Amniotic stem cell (primary cell): ENCODE measurements around the gene FFAR3.
A peak's percentile ranks its signal among the peaks of the same experiment; 100 is the strongest.
"Not testable (repeated sequence)": the region's sequence is repeated elsewhere in the genome, so short reads cannot be mapped to it uniquely, and the experiment has no call there.

Source experiments
- DNase-seq: peaks from one replicate; lab custom pipeline; 2025; lab: John Stamatoyannopoulos, UW

Gene FFAR3

DNA sequence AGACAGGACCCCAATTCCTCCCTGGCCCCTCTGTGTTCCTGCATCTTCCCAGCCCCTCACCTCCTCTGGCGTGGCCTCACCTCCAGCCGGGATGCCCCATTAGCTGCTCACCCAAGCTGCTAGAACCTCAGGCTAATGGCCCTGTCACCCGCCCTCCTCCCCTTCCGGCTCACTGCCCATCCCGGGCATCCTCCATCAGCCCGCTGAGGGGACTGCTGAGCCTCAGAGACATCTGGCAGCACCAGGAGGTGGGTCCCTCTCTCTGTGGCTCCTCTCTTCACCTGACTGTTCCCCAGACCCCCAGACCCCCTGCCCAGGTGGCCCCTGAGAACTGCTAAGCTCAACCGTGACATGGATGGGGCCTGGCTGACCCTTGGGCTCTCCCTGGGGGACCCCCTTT is 7.7 kb upstream of the FFAR3 start:
- no peak for DNase-seq

GRCh38 chr19:35351411-35352176 is 6.7 kb upstream of the FFAR3 start:
- DNase-seq, result no peak

DNA sequence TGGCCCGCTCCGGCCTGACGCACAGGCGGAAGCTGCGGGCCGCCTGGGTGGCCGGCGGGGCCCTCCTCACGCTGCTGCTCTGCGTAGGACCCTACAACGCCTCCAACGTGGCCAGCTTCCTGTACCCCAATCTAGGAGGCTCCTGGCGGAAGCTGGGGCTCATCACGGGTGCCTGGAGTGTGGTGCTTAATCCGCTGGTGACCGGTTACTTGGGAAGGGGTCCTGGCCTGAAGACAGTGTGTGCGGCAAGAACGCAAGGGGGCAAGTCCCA is 6.1 kb upstream of the FFAR3 start:
- DNase-seq, result no peak

GRCh38 chr19:35352448-35353304 is 5.6 kb upstream of the FFAR3 start:
- peak; percentile 49 for DNase-seq

GRCh38 chr19:35353635-35354034 is 4.6 kb upstream of the FFAR3 start:
- DNase-seq, result no peak

- DNase-seq, result no peak
Observed at GRCh38 chr19:35354898-35355297, 3.4 kb upstream of the FFAR3 start.

DNA sequence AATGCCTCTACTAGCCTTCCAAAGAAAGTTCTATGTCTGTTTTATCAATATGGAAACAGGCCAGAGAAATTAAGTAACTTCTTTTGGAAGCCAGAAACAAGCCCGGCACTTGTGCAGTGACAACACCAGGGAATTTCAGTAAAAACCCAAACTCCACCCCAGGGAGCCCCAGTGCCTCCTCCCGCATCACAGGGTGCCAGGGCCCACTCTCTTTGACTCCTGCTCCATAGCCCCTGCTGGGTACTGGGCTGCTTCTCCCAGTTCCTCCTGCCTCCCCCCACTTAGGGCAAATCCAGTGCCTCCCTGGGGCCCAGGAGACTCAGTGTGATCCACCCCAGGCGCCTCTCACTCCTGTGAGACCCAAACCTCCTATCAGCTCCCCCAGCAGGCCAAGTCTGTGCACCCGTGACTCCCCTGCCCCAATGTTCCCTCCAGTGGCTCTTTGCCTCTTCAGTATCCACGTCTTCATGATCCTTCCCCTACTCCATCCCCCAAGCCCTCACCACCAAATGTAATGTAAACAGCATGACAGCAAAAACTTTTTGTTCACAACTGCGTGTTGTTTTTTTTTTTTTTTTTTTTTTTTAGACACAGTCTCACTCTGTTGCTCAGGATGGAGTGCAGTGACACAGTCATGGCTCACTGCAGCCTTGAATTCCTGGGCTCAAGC is 2.3 kb upstream of the FFAR3 start:
- DNase-seq, result no peak

DNA sequence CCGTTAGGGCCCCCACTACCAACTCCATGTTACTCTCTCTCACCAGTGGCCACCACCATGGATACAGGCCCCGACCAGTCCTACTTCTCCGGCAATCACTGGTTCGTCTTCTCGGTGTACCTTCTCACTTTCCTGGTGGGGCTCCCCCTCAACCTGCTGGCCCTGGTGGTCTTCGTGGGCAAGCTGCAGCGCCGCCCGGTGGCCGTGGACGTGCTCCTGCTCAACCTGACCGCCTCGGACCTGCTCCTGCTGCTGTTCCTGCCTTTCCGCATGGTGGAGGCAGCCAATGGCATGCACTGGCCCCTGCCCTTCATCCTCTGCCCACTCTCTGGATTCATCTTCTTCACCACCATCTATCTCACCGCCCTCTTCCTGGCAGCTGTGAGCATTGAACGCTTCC is 574 bp downstream of the FFAR3 start:
- DNase-seq, result not testable (repeated sequence)

- DNase-seq, result not testable (repeated sequence)
Observed at GRCh38 chr19:35359395-35359794, 1.1 kb downstream of the FFAR3 start.

GRCh38 chr19:35360081-35360480 is 1.8 kb downstream of the FFAR3 start:
- not testable (repeated sequence) for DNase-seq

- DNase-seq, result no peak
Observed at GRCh38 chr19:35360880-35361420, 2.7 kb downstream of the FFAR3 start.

DNA sequence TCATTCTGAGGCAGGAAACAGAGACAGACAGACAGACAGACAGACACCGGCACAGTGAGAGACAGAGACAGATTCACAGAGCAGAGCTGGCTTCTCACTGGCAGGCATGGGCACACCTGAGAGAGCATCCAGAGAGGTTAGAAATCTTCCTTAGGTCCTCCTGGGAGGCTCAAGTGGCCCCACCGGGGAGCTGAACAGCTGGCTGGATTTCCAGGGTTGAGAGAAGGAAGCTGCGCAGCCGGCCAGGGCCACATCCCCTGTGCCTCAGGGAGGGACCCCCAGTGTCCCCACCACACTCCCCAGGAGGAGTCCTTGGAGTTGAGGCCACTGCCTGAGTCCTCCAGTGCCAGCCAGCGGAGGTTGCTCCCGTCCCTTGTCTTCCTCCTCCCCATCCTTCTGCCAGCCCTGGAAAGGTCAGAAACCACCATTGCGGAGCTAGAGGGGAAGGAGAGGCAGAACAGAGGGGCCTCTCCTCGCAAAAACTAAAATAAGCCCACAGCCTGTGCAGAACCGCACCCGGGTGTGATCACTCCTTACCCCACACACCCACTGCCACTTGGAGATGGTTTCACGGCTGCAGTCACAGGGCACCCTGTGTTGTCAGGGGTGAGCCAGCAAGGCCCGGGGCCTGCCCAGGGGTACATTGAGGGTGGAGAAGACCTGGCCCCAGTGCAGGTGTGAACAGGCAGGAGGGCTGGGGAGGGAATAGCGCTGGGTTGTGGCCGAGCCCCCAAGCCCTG is 4.2 kb downstream of the FFAR3 start:
- no peak for DNase-seq

GRCh38 chr19:35363001-35363590 is 4.8 kb downstream of the FFAR3 start:
- DNase-seq, result no peak

DNA sequence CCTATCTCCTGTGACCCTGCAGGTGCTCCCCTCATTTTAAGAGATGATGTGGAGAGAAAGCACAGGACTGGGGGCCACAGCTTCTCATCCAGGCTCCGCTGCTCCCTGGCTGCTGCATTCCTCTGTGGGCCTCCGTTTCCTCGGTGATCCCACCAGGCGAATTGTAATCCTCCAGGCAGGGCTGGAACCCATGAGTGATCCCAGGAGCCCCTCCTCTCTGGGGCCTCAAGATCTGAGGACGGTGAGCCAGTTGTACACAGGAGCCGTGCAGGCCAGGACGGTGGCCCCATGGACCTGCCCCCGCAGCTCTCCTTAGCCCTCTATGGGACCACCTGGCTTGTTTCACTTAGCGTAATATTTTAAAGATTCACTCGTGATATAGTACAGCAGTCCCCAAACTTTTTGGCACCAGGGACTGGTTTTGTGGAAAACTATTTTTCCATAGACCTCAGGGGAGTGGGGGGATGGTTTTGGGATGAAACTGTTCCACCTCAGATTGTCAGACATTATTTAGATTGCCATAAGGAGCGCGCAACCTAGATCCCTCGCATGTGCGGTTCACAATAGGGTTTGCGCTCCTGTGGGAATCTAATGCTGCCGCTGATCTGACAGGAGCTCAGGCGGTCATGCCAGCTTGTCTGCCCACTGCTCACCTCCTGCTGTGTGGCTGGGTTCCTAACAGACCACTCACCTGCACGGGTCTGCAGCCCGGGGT is 5.6 kb downstream of the FFAR3 start:
- DNase-seq, result no peak

DNA sequence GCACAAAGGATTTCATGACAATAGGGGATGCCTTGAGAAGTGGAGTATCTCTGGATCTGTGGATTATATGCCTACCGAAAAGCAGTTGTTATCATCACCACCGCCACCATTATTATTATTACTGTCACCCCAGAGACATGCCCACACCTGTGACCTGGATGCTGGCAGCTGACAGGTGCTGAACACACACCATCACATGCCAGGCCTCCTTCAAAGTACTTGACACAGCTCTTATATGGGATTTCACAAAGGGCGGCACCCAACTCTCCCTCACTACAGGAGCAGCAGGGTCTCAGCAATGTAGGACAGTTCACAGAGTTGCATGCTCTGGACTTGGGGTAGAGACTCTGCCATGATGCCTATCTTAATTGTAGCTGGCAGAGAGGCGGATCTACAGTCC is 7.0 kb downstream of the FFAR3 start:
- no peak for DNase-seq

GRCh38 chr19:35368378-35368777 is 10.1 kb downstream of the FFAR3 start:
- no peak for DNase-seq

DNA sequence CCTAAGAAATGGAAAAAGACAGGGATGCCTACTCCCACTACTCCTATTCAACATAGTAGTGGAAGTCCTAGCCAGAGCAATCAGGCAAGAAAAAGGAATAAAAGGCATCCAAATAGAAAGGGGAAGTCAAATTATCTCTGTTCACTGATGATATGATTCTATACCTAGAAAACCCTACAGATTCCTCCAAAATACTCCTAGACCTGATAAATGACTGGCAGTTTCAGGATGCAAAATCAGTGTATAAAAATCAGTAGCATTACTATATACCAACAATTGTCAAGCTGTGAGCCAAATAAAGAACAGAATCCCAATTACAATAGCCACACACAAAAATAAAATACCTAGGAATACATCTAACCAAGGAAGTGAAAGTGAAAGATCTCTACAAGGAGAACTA is 11.3 kb downstream of the FFAR3 start:
- no peak for DNase-seq

DNA sequence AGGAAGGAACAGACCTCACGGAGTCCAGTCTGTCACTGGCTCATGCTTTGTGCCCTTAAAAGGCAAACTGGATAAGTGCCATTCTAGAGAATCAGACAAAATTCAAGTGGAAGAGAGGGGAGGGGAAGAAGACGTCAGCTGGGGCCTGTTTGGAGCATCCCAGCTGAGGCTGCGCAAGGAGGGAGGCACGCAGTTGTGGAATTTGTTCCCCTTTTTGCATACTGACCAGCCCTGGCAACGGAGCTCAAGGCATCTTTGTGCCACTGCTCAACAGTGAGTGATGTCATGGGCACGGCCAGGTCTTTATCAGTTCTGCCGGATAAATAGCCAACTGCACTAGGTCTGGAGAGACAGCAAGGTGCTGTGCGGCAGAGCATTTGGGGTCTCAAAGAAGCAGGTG is 12.5 kb downstream of the FFAR3 start, which contains the start of gene GPR42:
TSS of gene GPR42 (plus strand) at position 347 of the 400 bp plus-strand sequence. CDS start 292 bp downstream, outside the sequence.
- DNase-seq, result no peak

- DNase-seq, result no peak
Observed at GRCh38 chr19:35373492-35373891, 15.2 kb downstream of the FFAR3 start.

- not testable (repeated sequence) for DNase-seq
Observed at GRCh38 chr19:35374031-35374430, 15.8 kb downstream of the FFAR3 start.
